ENCODE measurements around the gene SLC6A3. TPM values are rescaled to one million over a fixed set of nuclear protein-coding genes. Genes with fewer than 3 reads are reported as not detected.
"Not testable (repeated sequence)": the region's sequence is repeated elsewhere in the genome, so short reads cannot be mapped to it uniquely, and the experiment has no call there.

Gene SLC6A3
- total RNA-seq, 2 donors from 2014 or later, result 0.16 TPM; not detected in 1

- DNase-seq (ENCODE audit: low spot score), result no peak
- peaks cover 6 to 33% of the 10 kb centered on the region in 2 donors for H3K9me3 ChIP-seq
- TF ChIP-seq, protein P1, sequence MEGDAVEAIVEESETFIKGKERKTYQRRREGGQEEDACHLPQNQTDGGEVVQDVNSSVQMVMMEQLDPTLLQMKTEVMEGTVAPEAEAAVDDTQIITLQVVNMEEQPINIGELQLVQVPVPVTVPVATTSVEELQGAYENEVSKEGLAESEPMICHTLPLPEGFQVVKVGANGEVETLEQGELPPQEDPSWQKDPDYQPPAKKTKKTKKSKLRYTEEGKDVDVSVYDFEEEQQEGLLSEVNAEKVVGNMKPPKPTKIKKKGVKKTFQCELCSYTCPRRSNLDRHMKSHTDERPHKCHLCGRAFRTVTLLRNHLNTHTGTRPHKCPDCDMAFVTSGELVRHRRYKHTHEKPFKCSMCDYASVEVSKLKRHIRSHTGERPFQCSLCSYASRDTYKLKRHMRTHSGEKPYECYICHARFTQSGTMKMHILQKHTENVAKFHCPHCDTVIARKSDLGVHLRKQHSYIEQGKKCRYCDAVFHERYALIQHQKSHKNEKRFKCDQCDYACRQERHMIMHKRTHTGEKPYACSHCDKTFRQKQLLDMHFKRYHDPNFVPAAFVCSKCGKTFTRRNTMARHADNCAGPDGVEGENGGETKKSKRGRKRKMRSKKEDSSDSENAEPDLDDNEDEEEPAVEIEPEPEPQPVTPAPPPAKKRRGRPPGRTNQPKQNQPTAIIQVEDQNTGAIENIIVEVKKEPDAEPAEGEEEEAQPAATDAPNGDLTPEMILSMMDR (IDR thresholded peaks at IDR 0.05), result no peak
- H3K4me1 ChIP-seq, result no peaks in the 10 kb centered on the region
- no peaks in the 10 kb centered on the region for H3K27me3 ChIP-seq
- no peaks in the 10 kb centered on the region for H3K36me3 ChIP-seq
- no peak overlapping the region for H3K4me3 ChIP-seq
- H3K27ac ChIP-seq, result no peak overlapping the region
These were observed 15.7 kb downstream of the SLC6A3 start for GRCh38 chr5:1429496-1429895.

DNA sequence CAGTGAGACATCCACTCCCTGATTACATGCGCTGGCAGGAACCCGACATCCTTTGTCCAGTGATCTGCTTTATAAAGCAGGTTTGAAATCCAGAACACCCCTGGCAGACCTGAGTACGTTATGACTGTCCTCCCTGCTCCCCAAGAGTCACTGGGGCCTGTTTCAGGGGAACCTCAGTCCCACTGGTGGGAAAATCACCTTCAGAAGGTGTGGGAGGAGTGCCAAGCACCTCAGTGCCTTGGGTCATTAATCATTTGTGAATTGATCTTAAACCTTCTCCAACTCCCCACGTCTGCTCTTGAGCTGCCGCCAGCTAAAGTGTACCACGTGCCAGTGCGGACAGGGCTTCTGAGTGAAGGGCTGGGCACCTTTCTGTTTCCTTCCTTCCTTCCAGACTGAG, 16.2 kb downstream of the SLC6A3 start:
- Histone ChIP-seq H3K27ac (no peak overlapping the region), H3K27me3 (no peaks in the 10 kb centered on the region), H3K9me3 (peaks cover 6 to 33% of the 10 kb centered on the region in 2 donors), H3K4me3 (no peak overlapping the region), H3K4me1 (no peaks in the 10 kb centered on the region), H3K36me3 (no peaks in the 10 kb centered on the region)
- no peak for DNase-seq (ENCODE audit: low spot score)
- TF ChIP-seq, protein P1 (IDR thresholded peaks at IDR 0.05), result no peak

DNA sequence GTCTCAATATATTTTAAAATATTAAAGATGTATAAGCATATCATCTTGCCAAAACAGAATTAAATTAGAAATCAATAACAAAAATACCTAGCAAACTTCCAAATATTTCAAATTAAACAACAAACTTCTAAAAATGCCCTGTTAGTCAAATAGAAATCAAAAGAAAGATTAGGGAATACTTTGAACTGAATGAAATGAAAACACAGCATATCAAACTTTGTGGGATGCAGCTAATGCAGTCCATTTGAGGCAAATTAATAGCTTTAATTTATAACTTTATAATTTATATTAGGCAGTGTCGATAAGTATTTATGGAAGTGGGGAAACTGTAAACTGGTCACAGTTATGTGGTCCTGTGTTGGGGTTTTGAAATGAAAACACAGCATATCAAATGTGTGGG, 17.1 kb downstream of the SLC6A3 start:
- Histone ChIP-seq H3K4me3 (no peak overlapping the region), H3K27me3 (no peaks in the 10 kb centered on the region), H3K9me3 (peaks cover 6 to 33% of the 10 kb centered on the region in 2 donors), H3K4me1 (no peaks in the 10 kb centered on the region), H3K27ac (no peak overlapping the region), H3K36me3 (no peaks in the 10 kb centered on the region)
- DNase-seq (ENCODE audit: low spot score), result no peak
- TF ChIP-seq, protein P1 (IDR thresholded peaks at IDR 0.05), result no peak

DNA sequence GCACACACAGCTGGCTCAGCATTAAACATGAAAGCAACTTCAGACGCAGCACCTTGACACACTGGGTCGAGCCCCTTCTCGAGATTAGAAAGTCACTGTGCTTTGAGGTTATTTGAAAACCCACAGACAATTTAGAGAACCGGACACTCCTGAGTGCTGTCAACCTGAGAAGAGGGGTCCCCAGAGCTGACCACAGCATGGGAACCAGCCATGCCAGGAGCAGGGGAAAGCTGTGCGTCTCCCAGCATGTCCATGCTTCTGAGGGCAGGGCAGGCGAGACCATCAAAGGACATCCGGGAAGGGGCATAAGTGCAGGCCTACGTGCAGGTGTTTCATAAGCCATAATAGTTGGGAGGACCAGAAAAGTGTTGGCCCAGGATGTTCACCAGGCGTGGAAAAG, 20.5 kb downstream of the SLC6A3 start:
- Histone ChIP-seq H3K27ac (no peak overlapping the region), H3K9me3 (peaks cover 6 to 30% of the 10 kb centered on the region in 2 donors), H3K4me3 (no peak overlapping the region), H3K4me1 (peaks cover 0 to 4% of the 10 kb centered on the region in 2 donors), H3K36me3 (no peaks in the 10 kb centered on the region), H3K27me3 (no peaks in the 10 kb centered on the region)
- TF ChIP-seq, protein P1 (IDR thresholded peaks at IDR 0.05), result no peak
- DNase-seq (ENCODE audit: low spot score), result no peak

DNA sequence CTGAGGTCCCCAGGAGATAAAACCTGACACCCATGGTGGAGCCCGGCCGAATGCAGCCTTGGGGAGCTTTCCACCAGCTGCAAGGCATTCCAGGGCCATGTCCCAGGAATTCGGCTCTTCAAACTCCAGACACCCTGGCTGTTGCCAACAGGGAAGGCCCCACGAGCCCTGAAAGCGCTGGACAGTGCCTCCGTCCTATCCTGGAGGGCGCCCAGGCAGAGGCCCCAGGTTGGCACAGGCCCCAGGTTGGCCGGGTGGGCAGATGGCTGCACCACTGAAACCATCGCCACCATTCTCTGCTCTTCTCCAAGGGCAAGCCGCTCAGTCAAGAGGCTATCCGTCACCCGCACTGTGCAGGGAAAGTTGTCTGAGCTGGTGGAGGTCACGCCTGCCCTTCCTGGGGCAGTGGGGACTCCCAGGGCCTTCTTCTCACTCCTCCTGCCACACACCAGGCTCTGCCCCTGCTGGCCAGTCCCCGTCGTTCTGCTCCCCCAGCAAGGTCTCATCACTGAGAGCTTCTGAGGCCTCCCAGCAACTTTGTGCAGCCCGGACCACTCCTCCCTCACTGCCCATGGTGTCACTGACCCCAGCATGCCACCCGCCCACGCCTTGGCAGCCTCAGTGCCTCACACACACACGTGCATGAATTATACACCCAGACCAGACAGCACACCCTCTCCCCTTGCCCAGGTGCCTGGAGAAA, 21.2 kb downstream of the SLC6A3 start:
- Histone ChIP-seq H3K4me1 (peaks cover 0 to 4% of the 10 kb centered on the region in 2 donors), H3K27ac (no peak overlapping the region), H3K4me3 (no peak overlapping the region), H3K36me3 (no peaks in the 10 kb centered on the region), H3K9me3 (peaks cover 6 to 23% of the 10 kb centered on the region in 2 donors), H3K27me3 (no peaks in the 10 kb centered on the region)
- TF ChIP-seq, protein P1 (IDR thresholded peaks at IDR 0.05), result no peak
- no peak for DNase-seq (ENCODE audit: low spot score)

DNA sequence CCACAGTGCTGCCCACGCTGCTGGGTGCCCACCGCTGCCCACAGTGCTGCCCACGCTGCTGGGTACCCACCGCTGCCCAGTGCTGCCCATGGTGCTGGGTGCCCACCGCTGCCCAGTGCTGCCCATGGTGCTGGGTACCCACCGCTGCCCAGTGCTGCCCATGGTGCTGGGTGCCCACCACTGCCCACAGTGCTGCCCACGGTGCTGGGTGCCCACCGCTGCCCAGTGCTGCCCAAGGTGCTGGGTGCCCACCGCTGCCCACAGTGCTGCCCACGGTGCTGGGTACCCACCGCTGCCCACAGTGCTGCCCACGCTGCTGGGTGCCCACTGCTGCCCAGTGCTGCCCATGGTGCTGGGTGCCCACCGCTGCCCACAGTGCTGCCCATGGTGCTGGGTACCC, 22.7 kb downstream of the SLC6A3 start:
- H3K27ac ChIP-seq; H3K36me3 ChIP-seq; DNase-seq (ENCODE audit: low spot score); H3K4me1 ChIP-seq; H3K4me3 ChIP-seq; H3K9me3 ChIP-seq; H3K27me3 ChIP-seq: not testable (repeated sequence)

Data from right atrium auricular region (tissue), 2 donors.